Fibroblast of the conjunctiva (primary cell): ENCODE results near the gene APBB2.

ENCODE experiments used
- DNase-seq: peaks from one replicate; pipeline ENCODE4 v3.0.0-alpha.2; 2010; ENCODE audit warnings: low read depth

Gene APBB2

DNA sequence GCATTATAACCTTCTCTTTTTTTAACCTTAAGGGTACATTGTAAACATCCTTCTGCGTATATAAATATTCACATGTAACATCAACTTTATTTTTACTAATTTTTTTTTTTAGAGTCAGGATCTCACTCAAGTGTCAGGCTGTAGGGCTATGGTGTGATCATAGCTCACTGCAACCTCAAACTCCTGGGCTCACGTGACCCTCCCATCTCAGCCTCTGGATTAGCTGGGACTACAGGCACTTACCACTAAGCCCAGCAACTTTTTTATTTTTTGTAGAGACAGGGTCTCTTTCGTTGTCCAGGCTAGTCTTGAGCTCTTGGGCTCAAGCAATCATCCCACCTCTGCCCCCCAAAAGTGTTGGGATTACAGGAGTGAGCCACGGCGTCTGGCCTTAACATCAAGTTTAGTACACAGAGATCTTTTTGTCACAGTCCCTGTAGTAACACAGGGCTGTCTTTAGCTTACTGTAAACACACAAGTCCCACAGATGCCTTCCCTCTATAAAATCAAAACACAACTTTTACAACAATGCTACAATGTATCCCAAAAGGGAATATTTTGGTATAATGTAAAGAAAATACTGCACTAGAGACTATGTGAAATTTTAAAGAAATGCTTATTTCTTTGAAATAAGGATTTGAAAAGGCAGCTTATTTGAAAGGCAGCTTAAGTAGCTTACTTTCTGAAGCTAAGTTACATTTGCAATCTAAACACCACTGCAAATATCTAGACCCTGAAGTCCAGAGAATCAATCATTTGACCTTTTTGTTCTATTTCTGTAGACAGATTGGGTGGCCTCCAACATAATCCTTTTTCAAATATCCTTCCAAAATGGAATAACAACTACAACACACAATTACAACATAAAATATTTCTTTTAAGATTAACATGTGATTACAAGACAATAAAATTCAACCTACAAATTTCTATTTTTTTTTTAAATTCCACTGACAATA lies 116.0 kb downstream of the APBB2 start:
- DNase-seq = no peak

DNA sequence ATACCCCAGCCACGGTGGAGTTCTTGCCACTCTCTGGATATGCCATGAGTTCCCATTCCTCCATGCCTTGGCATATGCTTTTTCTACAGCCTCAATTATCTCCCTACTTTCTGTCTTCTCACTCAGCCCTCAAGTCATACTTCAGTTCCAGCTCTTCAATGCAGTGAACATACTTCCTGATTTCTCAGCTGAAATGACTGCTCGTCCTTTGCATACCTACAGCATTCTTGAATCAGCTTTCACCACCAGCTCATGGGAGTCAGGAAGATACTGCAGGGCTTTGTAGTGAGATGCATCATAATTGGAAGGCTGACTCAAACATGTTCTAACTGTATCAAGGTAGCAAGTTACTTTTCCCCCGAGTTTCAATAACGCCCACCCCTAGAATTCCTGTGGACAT lies 118.4 kb downstream of the APBB2 start:
- no peak for DNase-seq

DNA sequence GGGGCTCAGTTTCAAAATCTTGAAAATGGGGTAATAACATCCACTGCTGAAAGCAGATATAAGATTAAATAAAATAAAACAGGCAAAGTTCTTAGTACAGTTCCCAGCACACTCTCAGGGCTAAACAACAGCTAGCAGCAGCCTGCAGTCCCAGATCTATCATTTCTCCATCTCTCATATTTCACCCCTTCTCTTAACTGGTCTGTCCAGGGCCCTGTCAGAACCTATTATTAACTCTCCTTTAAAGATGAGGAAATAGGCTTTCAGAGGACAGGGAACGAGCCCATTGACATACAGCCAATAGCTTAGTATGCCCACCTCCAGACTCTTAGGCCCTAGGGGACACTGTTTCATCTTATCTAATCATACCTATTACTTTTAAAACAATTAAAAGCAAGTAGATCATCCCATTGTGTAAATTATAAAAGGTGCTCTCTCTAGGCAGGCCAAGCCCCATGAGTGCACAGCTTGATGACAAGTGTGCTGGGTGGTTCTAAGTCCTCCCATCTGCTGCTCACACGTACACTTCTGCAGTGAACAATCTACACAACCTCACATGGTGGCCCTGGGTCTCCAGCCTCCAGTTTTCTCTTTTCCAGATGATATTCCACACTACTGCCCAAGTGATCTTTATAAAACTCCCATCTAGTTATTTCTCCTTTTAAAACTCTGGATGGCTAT lies 119.0 kb downstream of the APBB2 start:
- no peak for DNase-seq

DNA sequence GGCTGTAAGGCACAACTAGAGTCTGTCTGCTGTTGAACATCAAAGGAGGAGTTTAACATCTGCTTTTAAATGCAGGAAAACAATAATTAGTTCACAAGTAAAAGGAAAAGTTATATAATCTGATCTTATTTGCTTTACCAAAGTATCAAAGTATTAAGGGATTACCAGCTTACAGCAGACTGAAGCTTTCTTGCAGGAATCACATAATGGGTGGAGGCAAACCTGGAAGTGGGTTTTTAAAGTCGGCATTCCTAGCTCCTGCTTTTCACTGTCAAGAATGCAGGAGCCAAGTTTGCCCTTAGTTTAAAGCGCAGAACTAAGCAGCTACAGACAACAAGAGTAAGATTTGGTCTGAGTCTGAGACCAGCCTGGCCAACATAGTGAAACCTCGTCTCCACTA lies 122.2 kb downstream of the APBB2 start:
- DNase-seq = no peak

DNA sequence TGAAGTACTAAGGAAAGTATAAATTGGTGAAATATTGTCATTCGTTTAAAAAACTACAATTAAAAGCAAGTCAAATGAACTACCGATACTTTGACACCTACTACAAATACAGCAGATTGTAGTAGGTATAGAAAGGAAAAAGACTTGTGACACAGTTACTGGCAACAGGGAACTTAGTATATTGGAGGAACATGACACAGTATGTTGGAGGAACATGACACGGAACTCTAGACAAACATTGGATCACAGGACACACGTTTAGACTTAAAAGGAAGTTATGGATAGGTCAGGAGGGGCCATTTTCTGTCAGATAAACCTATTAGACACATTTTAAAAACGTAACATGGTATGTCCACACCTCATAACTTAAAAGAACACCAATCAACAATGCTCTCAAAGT lies 132.5 kb downstream of the APBB2 start:
- no peak for DNase-seq

DNA sequence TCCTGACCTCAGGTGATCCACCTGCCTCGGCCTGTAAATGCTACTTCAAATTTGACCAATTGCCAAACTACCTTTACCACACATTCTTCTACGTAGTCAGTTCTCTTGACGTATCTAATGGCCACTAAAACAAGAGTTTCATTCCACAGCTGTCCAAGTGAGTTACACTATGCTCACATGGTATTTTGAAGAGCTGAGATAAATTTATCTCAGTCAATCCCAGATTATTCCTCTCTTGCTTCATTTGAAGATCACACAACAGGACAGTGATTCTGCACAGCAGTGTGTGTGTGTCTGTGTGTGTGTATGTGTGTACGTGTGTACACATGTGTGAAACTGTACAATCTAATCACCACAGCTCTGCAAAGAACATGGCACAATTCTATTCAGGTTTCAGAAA lies 133.4 kb downstream of the APBB2 start:
- no peak for DNase-seq

DNA sequence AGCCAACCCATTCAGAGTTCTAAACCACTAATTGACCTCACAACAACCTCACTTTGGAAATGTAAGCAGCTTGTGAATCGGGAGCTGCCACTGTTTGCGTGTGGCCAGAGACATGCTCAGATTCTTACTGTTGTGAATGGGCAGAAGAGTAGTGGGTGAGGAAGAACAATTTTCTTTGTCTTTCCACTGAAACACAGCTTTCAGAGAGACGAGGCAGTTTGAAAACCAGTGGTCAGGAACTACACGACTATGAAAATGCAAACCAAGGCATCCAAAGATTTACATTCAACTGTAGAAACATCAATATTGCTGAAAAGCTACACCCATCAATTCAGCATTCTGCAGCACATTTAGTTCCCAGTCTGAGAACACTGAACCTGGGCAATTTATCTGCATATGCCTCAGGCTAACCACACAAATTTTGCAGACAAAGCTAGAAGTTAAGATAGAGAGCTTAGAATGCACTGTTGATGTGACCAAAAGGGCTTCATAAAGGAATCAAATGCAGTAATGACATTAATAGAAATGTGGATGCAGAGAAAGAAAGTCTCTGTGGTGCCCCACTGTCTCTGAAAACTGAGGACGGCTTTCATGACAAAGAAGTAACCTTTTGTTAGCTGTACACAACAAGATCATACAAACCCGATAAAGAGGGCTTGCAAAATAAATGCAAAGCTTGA lies 134.3 kb downstream of the APBB2 start:
- DNase-seq = no peak

DNA sequence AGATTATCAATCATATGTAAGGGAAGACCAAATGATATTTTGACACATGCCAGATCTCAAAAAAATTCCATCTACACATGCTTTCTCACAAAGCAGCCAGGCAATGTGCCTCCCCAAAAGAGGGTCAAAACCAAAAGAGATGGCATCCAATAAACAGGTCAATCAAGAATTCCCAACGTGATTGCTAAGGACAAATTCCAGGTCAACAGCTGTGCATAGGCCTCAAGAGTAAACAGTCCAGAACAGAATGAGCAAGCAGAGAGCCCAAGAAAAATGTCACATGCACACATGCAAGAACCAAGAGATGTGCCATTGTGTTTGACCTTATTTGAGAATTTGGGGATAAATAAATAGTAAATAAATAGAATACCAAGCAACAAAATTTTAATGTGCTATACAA lies 136.7 kb downstream of the APBB2 start:
- no peak for DNase-seq

DNA sequence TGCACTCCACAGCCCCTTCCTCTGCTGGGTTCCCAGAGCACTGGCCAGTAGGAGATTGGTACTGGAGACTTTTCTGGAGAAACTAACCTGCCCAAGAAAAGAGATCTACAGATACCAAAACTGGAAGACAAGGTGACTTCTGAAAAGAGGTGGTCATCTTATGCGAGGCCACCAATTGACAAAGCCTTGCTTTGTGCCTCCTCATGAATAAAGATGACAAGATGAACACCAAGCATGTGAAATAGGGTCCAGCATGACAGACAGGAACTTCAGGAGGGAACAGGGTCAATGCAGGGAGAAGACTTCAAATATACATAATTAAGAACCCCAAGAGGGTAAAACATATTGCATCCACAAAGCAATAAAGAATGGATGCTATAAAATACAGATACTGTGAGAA lies 137.9 kb downstream of the APBB2 start:
- DNase-seq = no peak

DNA sequence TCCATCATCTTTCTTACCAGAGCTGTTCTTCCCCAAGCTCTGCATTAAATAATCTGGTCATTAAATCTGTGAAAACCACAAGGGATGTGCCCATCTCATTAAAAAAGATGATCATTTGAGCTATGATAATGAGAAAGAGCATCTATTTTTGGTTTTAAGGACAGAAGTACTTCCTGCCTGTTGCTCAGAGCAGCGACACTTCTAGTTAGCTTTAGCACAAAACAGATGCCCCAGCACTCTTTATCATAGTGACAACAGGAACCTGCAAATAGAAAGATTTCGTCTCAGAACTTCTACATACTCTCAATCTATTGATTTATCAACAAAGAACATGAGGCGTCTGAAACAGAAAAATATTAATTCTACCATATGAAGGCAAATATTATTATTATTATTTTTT lies 140.1 kb downstream of the APBB2 start:
- DNase-seq = no peak

DNA sequence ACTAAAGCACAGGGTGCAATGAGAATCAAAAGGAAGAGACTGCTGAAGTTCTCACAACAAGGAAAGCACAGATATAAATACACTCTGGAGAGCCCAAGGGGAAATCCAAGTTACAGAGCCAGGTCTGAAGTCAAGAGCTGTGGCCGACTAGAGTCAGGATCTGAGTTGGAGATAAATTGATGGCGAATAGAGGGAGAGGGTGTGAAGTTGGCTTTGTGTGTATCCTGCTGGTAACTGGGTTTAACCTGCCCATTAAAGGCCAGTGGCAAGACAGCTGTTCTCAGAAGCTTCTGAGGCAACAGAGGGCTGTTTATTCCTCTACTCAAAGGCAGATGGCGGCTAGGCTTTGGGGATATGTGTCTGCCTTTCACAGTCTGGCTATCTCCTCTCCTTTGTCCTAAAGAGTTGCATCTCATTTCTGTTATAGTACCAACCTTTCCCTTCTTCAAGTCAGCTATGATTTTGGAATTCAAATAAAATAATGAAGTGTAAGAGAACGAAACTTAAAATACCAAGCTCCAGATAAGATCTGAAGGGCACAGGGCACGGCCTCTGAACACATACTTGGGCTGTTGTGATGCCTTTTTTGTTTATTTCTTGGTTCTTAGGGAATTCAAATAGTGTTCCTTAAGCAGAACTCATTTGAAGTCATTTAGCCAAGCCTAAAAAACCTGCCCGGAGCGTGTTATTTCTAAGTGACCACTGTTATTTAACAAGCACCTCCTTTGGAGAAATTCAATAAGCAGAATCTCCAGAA lies 142.1 kb downstream of the APBB2 start:
- DNase-seq = no peak

DNA sequence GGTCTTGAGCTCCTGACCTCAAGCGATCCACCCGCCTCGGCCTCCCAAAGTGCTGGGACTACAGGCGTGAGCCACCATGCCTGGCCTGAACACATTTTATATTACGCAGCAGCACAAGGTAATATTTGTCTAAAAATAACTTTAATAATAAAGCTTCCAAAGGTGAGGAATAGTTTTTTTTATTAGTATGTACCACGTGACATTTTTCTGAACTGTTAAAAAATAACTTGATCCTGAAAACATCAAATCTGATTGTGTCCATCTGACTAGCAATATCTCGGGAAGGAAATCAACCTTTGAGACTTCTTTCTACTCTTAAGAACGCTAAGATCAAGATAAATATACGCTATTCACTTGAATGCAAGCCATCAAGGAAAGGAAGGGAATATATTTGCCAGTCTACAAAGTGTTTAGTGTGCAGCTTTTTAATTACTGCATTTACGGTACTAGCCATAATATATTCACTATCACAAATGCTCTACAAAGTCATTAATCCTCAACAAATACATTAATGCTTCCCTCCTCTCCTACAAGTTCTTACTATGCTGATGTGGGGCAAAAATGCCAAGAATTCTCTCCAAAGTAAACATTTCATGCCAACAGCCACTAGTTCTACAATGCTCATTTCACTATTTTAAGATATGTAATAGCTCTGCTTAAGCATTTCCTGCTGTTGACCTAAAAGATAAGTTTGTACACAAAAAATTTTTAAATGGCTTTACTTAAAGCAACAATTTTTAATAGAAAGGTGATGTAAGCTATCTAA lies 143.6 kb downstream of the APBB2 start:
- no peak for DNase-seq

DNA sequence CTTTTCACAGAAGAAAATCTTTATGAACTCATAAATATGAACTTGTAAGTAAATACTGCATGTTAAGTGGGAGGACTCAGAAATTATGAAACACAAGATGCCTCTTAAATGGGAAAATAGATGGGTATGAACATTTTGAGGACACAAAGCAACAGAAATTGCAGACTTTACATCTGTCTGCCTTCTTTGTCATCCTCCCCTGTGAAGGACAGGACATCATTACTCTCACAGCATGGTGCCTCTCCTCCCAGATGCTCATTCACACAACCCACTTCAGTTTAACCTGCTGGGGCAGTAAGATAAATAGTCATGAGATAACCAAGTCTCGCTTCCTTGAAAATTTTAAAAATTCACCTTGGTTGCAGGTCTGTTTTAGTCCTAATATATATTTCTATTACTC lies 144.5 kb downstream of the APBB2 start:
- DNase-seq = no peak

DNA sequence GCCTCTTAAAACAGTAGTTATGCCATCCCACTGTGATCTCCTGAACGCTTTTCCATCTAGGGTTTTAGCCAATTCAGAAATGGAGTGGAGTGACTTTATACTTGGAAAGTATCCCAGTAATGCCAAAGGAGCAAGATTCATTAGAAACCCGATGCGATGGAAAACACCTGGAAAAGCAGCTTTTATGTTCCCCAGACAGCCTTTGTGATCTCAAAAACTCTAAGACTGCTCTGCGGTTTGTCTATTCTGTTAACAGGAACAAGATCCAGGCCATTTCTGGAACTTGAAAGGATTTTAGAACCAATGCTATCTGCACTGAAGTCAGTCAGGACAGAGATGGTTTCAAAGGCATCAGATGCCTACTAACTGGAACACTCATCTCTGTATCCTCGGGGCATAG lies 145.1 kb downstream of the APBB2 start:
- DNase-seq = no peak

DNA sequence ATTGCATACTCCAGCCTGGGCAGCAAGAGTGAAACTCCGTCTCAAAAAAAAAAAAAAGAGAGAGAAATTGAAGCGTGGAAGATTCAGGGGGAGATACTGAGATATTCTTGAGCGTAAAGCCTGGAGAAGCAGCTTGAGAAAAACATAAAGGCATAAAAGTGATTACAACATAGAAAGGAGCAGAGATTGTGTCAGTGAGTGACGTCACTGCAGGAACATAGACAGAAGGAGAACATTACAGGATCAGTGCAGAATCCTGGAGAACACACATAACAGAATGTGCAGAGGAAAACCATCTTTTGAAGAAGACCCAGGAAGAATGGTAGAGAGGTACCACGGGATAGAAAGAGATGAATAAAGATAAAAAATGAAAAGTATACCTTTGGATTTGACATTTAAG lies 147.0 kb downstream of the APBB2 start:
- DNase-seq = no peak

DNA sequence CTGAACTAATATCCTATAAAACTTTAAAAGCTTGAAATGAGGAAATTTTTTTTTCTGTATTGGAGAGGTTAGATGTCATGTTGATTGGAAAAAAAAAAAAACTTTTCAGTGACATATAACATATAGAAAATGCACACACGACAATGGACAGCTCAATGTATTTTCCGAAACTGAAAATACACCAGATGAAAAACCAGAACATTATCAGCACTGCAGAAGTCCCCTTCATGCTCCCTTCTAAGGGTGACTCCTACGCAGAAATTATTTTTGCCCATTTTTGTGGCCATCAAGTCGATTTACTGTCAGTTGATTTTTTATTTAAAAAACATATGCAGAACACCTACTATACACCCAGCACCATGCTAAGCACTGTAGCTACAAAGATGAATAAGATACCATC lies 148.3 kb downstream of the APBB2 start:
- no peak for DNase-seq

DNA sequence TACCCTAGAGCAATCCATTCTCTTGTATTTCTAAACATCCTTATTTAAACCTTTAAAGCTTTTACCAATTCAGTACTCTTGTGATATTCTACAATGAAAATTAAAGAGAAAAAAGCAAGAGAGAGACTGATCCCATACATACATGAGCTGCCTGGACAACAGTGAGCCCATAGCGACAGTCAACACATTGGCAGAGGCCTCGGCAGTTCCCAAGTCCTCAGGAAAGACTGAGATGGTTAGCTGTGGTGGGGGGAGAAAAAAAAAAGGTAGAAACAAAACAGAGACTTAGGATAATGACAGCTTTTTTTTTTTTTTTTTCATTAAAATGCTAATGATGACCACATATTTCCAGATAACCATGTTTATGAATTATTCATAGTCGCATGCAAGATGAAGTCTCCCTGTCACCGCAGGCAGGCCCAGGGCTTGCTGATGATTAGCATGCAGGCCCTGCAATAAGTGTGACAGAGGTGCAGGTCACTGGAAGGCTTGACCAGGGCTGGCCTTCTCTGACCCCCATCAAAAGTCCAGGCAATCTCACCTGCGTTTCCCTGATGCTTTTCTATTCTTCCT lies 148.8 kb downstream of the APBB2 start:
- no peak for DNase-seq

DNA sequence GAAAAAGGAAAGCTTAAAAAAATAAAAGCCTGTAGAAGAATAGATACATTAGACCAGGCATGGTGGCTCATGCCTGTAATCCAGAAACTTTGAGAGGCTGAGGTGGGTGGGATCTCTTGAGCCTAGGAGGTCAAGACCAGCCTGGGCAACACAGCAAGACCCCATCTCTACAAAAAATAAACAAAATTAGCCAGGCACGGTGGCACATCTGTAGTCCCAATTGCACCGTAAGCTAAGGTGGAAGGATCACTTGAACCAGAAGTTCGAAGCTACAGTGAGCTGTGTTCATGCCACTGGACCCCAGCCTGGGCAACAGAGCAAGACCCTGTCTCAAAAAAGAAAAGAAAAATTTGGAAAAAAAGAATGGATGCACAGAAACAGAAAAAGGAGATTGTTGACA lies 149.4 kb downstream of the APBB2 start:
- no peak for DNase-seq

DNA sequence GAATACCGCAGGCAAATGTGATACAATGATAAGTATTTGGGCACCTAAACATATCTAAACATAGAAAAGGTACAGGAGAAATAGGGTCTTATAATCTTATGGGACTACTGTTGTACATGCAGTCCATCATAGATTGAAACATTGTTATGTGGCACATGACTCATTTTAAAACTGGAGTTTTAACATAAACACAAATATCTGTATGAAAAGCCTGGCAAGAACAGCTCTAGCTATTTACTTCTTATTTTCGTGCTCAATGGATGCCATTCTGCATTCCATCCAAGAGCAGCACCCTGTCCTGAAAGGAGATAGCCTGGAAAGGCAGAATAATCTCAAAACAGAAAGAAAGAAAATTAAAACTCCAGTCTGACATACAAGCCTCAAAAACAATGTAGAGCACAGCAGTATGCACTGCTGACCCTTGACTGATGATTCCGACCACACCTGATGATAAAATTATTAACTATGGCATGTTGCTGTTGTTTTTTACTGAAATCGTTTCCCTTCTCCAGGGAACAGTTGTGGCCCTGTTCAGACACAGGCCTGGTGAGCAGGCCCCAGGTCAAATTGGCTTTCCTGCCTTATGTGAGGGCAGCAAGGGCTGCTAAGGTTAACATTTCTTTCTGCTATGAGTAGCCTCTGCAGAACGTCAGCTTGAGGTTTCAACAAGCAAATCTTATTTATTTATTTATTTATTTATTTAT lies 152.7 kb downstream of the APBB2 start:
- no peak for DNase-seq
